ENCODE measurements around the gene FAM227B.
A peak's percentile ranks its signal among the peaks of the same experiment; 100 is the strongest.

Gene FAM227B

GRCh38 chr15:49320351-49320750 is 300.3 kb downstream of the FAM227B start:
- DNase-seq (ENCODE audit: insufficient read length, low spot score) (no peak), FAIRE-seq (no peak)
- TF ChIP-seq POLR2A (IDR thresholded peaks at IDR 0.05; ENCODE audit: low read depth, low read length) = no peak

- FAIRE-seq (no peak), DNase-seq (ENCODE audit: insufficient read length, low spot score) (no peak)
- no peak for TF ChIP-seq POLR2A (IDR thresholded peaks at IDR 0.05; ENCODE audit: low read depth, low read length)
These were observed 305.2 kb downstream of the FAM227B start for GRCh38 chr15:49315391-49315823.

- no peak for FAIRE-seq
- DNase-seq (ENCODE audit: insufficient read length, low spot score) = no peak
- TF ChIP-seq POLR2A (IDR thresholded peaks at IDR 0.05; ENCODE audit: low read depth, low read length) = no peak
These were observed 305.9 kb downstream of the FAM227B start for GRCh38 chr15:49314716-49315115.

- TF ChIP-seq POLR2A (IDR thresholded peaks at IDR 0.05; ENCODE audit: low read depth, low read length) = no peak
- DNase-seq (ENCODE audit: insufficient read length, low spot score) (peak; percentile 1), FAIRE-seq (no peak)
These were observed 307.0 kb downstream of the FAM227B start for GRCh38 chr15:49313650-49314049.

GRCh38 chr15:49309889-49310288 is 310.7 kb downstream of the FAM227B start:
- DNase-seq (ENCODE audit: insufficient read length, low spot score) = no peak
- FAIRE-seq = no peak
- TF ChIP-seq POLR2A (IDR thresholded peaks at IDR 0.05; ENCODE audit: low read depth, low read length) = no peak

- no peak for FAIRE-seq
- no peak for DNase-seq (ENCODE audit: insufficient read length, low spot score)
- no peak for TF ChIP-seq POLR2A (IDR thresholded peaks at IDR 0.05; ENCODE audit: low read depth, low read length)
These were observed 311.9 kb downstream of the FAM227B start for GRCh38 chr15:49308686-49309085.

GRCh38 chr15:49306551-49306950 is 314.1 kb downstream of the FAM227B start:
- DNase-seq (ENCODE audit: insufficient read length, low spot score) (no peak), FAIRE-seq (no peak)
- no peak for TF ChIP-seq POLR2A (IDR thresholded peaks at IDR 0.05; ENCODE audit: low read depth, low read length)

GRCh38 chr15:49303003-49303402 is 317.6 kb downstream of the FAM227B start:
- FAIRE-seq = no peak
- DNase-seq (ENCODE audit: insufficient read length, low spot score) = no peak
- no peak for TF ChIP-seq POLR2A (IDR thresholded peaks at IDR 0.05; ENCODE audit: low read depth, low read length)

- DNase-seq (ENCODE audit: insufficient read length, low spot score) (no peak), FAIRE-seq (no peak)
- TF ChIP-seq POLR2A (IDR thresholded peaks at IDR 0.05; ENCODE audit: low read depth, low read length) = no peak
These were observed 319.1 kb downstream of the FAM227B start for GRCh38 chr15:49301562-49301961.

- DNase-seq (ENCODE audit: insufficient read length, low spot score) (no peak), FAIRE-seq (no peak)
- no peak for TF ChIP-seq POLR2A (IDR thresholded peaks at IDR 0.05; ENCODE audit: low read depth, low read length)
These were observed 319.8 kb downstream of the FAM227B start for GRCh38 chr15:49300856-49301255.

- no peak for FAIRE-seq
- TF ChIP-seq POLR2A (IDR thresholded peaks at IDR 0.05; ENCODE audit: low read depth, low read length) = no peak
- DNase-seq (ENCODE audit: insufficient read length, low spot score) = no peak
These were observed 323.0 kb downstream of the FAM227B start for GRCh38 chr15:49297584-49297983.

GRCh38 chr15:49296258-49296657 is 324.4 kb downstream of the FAM227B start:
- no peak for TF ChIP-seq POLR2A (IDR thresholded peaks at IDR 0.05; ENCODE audit: low read depth, low read length)
- DNase-seq (ENCODE audit: insufficient read length, low spot score) = no peak
- no peak for FAIRE-seq

GRCh38 chr15:49293941-49294340 is 326.7 kb downstream of the FAM227B start:
- no peak for TF ChIP-seq POLR2A (IDR thresholded peaks at IDR 0.05; ENCODE audit: low read depth, low read length)
- no peak for DNase-seq (ENCODE audit: insufficient read length, low spot score)

GRCh38 chr15:49290191-49290590 is 330.4 kb downstream of the FAM227B start:
- DNase-seq (ENCODE audit: insufficient read length, low spot score) = no peak
- no peak for FAIRE-seq
- TF ChIP-seq POLR2A (IDR thresholded peaks at IDR 0.05; ENCODE audit: low read depth, low read length) = no peak

More at GRCh38 chr15:49293941-49294340, 326.7 kb downstream of the FAM227B start:
- no peak for FAIRE-seq

GRCh38 chr15:49288391-49288790 is 332.2 kb downstream of the FAM227B start:
- no peak for FAIRE-seq
- TF ChIP-seq POLR2A (IDR thresholded peaks at IDR 0.05; ENCODE audit: low read depth, low read length) = no peak
- no peak for DNase-seq (ENCODE audit: insufficient read length, low spot score)

- FAIRE-seq (no peak), DNase-seq (ENCODE audit: insufficient read length, low spot score) (no peak)
- no peak for TF ChIP-seq POLR2A (IDR thresholded peaks at IDR 0.05; ENCODE audit: low read depth, low read length)
These were observed 333.1 kb downstream of the FAM227B start for GRCh38 chr15:49287481-49287880.
